Kasumi-1 (cell line): ENCODE data around the gene ZNF837.
"Not testable (repeated sequence)": the region's sequence is repeated elsewhere in the genome, so short reads cannot be mapped to it uniquely, and the experiment has no call there.

Experiments
- DNase-seq, 2 experiments: peaks; one replicate each; lab custom pipeline; 2025; lab: John Stamatoyannopoulos, UW

The ZNF837 gene

DNA sequence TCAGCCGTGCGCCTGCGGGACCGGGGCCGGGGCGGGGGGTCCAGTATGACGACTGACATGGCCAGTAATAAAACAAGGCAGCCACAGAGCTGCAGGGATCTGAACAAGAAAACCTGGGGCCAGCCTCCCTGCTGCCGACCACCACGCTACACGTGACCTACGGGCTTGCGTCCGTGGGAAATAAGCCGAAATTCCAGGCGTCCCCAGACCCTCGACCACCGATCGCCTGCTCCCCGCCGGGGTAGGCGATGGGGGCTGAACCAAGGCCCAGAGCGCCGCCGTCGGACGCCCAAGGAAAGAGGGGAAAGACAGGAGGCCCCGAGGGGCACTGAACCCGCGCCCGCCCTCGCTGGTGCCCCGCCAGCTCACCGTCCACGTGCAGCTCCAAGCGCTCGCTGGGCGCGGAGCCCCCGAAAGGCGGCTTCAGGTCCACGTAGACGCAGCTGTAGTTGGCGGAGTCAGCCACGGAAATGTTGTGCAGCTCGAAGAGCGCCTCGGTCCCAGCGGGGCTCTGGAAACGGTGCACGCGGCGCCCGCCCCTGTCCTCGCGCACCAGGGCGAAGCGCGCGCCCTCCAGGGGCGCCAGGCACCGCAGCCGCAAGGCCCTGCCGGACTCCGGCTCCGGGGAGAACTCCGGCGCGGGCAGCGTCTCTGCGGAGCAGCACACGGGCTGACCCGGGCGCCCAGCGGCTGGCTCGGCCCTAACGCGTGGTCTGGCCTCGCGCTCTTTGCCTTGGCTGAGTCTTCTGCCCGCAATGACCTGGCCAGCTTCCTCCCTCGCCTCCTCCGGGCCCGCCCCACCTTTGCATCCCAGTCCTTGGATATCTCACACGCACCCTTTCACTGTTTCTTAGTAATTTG is 30.6 kb downstream of the ZNF837 start:
- no peak for DNase-seq

DNA sequence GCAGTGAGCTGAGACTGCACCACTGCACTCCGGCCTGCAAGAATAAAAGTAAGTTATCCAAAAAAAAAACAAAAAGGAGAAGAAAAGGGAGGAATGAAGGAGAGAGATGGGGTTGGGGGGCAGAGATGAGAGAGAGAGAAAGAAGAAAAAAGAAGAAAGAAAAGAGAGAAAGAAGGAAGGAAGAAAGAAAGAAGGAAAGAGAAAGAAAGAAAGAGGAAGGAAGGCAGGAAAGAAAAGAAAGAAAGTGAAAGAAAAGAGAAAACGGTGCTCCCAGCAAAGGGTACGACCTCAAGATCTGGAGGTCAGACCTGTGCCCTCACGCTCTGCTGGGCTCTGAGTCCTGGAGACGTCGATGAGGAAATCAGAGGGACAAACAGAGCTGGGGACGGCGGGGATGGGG is 31.2 kb downstream of the ZNF837 start:
- DNase-seq, result no peak

DNA sequence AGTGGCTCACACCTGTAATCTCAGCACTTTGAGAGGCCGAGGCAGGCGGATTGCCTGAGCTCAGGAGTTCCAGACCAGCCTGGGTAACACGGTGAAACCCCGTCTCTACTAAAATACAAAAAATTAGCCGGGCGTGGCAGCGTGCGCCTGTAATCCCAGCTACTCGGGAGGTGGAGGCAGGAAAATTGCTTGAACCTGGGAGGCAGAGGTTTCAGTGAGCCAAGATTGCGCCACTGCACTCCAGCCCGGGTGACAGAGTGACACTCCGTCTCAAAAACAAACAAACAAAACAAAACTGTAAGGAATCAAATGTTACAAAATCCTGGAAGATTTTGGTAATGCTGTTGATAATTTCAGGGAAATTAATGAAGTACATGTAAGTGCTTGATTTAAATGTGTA is 32.8 kb downstream of the ZNF837 start:
- not testable (repeated sequence) for DNase-seq

DNA sequence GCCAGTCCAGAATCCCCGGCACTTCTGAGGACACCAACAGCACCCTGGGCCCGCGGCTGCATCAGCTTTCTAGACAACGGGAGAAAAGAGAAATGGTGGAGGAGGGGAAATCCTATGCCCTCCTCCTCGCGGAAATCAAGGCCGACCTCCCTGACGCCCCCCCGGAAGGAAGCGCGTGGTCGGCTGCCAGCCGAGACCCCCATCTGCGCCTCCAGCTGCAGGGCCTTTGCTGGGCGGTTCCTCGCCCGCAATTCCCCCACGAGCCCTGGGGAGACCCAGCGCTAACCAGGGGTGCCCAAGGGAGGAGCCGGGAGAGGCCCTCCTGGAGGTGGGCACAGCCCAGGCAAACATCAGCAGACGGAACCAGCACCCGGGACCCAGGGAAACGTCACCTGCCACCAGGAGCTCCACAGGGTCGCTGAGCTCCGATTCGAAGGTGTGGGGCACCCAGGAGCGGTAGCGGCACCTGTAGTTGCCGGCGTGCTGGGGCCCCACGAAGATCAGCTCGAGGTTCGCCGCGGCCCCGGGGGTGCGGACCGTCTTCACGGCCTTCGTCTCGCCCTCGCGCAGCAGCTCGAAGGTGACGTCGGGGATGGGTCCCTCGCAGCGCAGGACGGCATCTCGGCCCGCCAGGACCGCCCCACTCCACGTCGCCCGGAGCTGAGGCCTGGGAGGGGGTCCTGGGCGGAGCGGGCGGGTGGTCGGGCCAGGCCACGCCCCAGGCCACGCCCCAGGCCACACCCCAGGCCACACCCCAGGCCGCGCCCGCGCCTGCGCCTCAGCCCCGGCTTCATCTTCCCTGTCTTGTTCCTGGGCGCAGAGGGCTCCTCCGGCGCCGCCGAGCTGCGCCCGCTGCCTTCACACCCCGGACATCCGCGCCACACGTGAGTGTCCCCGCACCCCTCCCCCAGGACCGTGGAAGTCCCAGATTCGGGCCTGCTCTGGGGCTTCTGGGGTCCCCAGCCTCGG is 33.6 kb downstream of the ZNF837 start:
- DNase-seq, result peak; percentile 60 to 65

DNA sequence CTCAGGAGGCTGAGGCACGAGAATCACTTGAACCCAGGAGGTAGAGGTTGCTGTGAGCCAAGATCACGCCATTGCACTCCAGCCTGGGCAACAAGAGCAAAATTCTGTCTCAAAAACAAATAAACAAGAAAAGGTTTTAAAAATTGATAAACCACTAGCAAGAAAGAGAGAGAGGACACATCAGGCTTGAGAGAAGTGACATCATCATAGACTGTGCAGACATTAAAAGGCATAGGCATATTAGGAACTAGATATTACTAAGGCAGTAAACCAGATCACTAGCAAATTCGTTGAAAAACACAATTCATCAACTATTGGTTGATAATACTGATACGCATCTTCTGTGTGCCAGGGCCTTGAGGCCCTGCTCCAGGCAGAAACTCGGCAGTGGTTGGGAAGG is 35.3 kb downstream of the ZNF837 start:
- no peak for DNase-seq

DNA sequence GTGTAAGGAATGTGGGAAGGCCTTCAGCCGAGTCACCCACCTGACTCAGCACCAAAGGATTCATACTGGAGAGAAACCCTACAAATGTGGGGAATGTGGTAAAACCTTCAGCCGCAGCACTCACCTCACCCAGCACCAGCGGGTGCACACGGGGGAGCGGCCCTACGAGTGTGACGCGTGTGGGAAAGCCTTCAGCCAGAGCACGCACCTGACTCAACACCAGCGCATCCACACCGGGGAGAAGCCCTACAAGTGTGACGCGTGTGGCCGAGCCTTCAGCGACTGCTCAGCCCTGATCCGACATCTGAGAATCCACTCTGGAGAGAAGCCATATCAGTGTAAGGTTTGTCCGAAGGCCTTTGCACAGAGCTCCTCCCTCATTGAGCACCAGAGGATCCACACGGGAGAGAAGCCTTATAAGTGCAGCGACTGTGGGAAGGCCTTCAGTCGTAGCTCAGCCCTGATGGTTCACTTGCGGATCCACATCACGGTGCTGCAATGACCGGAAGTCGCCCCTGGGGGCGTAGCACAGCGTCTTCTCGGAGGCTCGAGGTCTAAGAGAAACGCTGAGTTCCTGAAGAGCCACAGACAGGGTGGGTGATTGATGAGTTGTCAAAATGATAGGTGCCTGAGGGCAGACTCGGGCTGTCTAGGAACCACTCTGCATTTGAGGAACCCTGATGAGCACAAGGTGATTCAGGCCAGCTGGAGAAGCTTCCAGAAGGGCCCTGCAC is 41.8 kb downstream of the ZNF837 start:
- DNase-seq, result no peak

DNA sequence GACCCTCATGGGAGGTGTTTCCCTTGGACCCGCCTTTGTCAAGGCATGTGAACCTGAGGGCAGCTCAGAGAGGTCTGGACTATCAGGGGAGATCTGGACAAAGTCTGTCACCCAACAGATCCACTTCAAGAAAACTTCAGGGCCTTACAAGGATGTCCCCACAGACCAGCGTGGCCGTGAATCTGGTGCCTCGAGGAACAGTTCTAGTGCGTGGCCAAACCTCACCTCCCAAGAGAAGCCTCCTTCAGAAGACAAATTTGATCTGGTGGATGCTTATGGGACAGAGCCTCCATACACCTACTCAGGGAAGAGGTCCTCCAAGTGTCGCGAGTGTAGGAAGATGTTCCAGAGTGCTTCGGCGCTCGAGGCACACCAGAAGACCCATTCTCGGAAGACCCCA is 42.5 kb downstream of the ZNF837 start:
- DNase-seq, result no peak

DNA sequence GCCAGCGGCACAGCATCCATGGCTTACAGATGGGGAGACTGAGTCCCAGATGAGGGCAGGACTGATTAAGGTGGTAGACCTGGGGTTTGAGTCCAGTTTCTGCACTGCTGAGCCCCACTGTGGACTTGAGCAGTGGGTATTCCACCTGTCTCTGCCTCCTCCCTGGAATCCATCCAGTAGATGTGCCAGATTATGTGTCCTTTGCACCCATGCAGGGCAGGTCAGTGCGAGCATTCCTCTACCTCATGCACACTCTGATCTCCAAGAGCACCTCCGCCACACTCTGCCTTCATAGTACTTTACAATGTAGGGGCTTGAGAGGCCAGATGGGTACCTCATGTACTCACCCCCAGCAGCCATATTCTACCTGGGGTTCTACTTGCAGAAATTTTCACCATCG is 44.0 kb downstream of the ZNF837 start:
- no peak for DNase-seq

DNA sequence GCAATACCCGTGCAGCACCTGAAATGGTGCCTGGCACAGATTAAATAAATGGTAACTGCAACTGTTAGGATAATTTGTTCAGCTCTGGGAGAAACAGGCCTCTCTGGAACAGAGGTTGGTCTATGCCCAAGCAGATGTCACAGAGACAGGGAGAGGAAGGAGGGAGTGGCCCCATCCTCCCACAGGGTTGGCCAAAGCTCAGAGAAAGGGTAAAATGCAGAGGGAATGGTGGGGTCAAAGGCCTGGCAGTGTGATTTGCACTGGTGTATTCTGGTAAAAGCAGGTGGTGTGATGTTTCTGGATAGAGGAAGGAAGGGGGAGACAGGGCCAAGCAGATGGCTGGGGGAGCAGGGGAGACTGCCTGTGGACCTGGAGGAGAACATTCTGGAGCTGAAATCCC is 44.6 kb downstream of the ZNF837 start:
- no peak for DNase-seq

DNA sequence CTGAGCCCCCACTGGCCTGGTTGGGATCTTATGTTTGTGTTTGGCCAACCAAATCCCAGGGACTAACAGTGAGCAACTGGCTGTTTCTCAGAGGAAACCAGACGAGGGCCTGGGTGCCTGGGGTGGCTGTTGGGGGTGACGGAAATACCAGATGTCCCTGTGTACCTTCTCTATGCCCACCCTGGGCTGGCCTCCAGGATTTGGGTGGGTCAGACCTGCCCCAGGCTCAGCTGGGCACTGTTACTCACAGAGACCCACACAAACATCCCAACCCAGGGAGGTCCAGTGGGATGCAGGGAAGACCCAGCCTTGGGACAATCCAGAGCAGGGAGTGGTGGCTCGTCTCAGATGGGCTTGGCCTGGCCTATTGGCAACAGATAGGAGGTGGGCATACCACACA is 45.2 kb downstream of the ZNF837 start:
- DNase-seq, result no peak

DNA sequence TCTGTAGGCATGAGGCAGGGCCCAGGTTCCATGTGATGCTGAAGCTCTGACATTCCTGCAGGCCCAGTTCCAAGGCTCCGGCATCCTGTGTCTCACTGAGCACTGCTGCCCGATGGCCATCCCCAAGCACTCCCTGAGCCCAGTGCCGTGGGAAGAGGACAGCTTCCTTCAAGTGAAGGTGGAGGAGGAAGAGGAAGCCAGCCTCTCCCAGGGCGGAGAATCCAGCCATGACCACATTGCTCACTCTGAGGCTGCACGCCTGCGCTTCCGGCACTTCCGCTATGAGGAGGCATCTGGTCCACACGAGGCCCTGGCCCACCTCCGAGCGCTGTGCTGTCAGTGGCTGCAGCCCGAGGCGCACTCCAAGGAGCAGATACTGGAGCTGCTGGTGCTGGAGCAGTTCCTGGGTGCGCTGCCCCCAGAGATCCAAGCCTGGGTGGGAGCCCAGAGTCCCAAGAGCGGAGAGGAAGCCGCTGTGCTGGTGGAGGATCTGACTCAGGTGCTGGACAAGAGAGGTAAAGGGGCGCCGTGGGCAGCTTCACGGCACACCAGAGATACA is 46.1 kb downstream of the ZNF837 start:
- peak; percentile 13 to 21 for DNase-seq

DNA sequence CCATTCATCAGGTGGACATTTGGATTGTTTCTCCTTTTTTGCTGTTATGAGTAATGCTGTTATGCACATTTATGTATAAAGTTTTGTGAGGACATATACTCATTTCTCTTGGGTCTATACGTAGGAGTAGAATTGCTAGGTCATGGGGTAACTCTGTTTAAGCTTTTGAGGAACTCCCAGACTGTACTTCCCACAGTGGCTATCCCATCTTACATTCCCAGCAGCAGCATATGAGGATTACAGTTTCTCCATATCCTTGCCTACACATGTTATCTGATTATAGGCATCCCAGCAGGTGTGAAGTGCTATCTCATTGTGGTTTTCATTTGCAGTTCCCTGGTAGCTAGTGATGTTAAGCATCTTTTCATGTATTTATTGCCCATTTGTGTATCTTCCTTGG is 48.1 kb downstream of the ZNF837 start:
- no peak for DNase-seq

DNA sequence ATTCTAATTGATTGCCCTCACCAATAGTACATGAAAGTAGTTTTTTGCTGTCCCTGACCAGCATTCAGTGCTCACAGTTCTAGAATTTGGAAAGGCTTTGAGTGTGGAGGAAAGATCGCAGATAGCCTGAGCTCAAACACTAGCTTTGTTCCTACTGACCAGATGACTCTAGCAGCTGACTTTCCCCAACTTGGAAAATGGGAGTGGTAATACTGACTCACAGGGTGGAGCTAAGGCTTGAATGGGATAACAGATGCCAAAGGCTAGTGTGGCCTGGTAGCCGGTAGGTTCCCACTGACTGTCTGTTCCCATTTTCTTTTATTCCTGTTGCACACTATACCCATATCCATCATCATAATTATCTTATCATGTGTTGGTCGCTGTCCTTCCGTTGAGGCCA is 50.4 kb downstream of the ZNF837 start:
- DNase-seq, result no peak

DNA sequence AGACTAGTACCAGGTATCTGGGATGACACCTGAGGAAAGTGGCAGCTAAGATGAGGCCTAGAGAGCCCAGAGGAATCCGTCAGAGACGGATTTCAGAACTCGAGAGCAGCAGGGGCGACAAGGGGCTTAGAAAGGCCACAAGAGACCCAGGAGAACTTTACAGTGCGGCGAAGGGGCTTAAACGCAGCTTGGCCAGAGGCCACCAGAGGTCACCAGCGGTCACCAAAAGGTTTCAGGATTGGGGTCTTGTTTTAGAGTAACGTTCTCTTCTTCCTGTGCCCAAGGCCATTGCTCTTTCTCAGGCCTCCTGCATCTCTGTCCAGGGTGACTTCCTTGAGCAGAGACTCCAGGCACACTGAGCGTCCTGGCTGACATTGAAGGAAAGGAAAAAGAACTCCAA is 51.8 kb downstream of the ZNF837 start:
- peak; percentile 32 to 54 for DNase-seq

DNA sequence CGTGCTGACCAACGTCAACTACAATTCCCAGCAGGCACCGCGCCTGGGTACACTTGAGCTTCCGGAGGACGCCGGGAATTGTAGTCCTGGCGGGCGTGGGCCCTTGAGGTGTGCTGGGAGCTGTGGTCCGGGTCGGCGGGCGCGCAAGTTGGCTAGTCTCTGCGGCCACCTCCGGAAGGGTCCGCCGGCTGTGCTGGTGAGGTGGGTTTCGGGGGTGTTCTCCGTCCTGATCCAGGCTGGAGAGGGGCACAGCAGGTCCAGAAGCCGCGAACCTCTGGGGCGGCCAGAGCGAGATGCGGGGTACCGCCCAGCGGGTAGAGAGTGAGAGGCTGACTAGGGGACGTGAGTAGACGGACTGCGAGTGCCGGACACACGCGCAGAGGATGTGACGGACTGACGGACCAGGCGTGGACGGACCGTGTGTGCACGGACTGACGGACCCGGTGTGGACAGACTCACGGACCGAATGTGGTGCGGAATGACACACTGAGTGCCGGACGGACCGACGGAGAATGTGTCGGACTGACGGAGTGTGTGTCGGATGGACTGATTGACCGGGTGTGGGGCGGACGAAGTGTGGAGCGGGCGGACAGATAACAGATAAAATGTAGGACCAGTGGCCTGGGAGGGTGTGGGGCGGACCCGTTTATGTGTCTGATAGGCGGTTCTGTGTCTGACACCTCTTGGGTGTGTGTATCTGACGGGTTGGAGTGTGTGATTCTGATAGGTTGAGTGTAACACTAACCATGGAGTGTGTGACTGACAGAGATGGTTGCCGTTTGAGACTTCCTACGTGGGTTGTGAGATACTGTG is 53.7 kb downstream of the ZNF837 start, which contains the start of gene ZSCAN22:
TSS of gene ZSCAN22 (plus strand) at position 81 of the 813 bp plus-strand sequence. CDS start 7,809 bp downstream, outside the sequence.
- peak; percentile 92 to 93 for DNase-seq

DNA sequence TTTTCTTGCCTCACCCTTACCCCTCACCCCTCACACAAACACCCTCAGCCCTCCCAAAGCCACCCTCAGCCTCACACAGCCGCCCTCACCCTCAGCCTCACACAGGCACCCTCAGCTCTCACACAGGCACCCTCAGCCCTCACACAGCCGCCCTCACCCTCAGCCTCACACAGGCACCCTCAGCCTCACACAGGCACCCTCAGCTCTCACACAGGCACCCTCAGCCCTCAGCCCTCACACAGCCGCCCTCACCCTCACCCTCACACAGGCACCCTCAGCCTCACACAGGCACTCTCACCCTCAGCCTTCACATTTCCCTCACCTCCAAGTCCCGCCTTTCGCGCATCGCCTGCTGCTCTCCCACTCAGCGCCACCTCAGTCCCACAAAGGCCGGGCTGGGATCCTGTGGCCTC is 54.3 kb downstream of the ZNF837 start:
- DNase-seq, result no peak

DNA sequence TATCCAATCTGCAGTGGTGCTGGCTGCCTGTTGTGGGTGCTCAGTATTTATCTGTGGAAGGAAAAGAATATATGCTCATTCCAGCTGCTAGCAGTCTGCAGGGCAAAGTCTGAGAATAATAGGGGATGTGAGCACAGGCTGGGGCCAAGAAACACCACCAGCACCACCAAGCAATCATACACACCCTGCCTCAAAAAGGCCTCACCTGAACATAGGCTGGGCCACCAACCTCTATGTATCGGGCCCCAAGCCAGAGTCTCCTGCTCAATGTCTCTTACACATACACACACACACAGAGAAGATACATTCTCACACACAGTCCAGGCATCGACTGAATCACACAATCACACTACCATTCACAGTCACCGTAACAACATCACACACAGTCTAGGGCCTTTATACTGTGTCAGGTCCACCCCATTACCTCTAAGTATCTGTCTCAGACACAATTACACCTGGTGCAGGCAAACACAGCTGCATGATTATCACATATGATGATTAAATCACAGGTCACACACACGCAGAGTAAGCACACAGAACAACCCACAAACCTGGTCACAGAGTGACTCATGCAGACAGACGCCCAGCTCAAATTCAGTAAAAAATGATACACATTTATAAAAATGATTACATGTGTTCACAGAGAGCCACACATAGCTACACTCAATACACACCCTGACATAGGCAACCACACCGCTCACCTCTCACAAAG is 55.4 kb downstream of the ZNF837 start:
- DNase-seq, result no peak

DNA sequence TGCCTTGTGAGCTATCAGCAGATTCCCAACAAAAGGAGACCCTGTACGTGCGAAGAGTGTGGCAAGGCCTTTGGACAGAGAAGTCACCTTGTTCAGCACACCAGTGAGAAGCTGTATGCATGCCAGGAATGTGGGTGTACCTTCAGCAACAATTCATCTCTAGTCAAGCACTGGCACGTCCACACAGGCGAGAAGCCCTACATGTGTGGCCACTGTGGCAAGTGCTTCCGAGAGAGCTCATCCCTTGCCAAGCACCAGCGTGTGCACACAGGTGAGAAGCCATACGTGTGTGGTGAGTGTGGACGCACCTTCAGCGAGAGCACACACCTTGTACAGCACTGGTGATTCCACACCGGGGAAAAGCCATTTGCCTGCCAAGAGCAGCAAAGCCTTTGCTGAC is 61.6 kb downstream of the ZNF837 start:
- no peak for DNase-seq

DNA sequence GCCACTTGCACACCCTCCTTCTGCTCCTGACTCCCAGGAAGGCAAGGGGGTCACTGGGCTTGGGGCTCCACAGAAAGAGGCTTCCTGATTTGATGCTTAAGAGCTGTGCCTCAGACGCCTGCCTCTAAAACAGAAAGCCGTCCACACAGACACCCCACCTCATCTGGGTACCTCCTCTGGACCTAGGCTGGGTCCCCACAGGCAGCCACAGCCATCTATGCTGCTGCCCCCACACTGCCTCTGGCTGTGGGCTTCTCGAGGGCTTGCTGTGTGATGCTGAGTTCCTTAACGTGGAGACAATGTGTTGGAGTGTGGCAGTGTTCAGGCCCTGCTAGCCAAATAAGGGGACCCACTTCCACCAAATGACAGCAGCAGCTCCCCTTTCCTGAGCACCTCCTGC is 62.5 kb downstream of the ZNF837 start:
- no peak for DNase-seq
